ENCODE measurements around the gene C3orf22. TPM values are rescaled to one million over a fixed set of nuclear protein-coding genes. Genes with fewer than 3 reads are reported as not detected.

Gene C3orf22
- total and polyA plus RNA-seq, 9 of the 15 experiments (the other 6 are each of a cell fraction or from before 2014, with no cell fraction given): not detected

DNA sequence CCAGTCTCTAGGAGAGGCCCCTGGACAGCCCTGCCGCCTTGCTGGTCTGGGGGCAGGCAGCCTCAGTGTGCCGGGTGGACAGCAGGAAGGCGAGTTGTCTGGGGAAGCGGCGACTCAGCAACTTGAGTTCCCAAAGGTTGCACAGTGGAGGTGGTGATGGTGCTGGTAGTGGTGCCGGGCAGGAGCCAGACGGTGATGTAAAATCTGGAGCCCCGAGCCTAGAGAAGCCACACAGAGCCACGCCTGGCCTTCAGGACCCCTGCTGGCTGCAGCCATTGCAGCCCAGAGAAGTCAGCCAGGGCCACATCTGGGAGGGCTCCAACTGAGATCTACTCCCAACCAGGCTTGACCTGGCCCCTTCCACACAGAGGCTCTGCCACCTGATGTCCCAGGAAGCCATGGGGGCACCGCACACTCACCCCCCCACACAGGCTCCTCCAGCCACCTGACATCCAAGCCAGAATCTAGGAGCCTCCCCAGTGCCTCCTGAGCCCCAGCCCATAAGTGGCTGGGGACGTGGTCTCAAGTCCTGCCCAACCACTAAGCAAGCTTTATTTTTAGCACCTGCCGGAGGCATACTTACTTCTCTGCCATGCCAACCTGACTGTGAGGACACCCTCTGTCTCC is 8.8 kb downstream of the C3orf22 start (continued):
- TF ChIP-seq ZNF507 (tag; conservative IDR thresholded peaks at IDR 0.05) (no peak), ZNF347 (CRISPR knock-in tag; IDR thresholded peaks at IDR 0.05; ENCODE audit: low read depth) (no peak), HDGF (IDR thresholded peaks at IDR 0.05) (no peak), XRCC5 (IDR thresholded peaks at IDR 0.05; ENCODE audit: low read depth, low read length) (no peak), NR2C1 (IDR thresholded peaks at IDR 0.05) (no peak), NR2C1 (tag; IDR thresholded peaks at IDR 0.05) (no peak)

DNA sequence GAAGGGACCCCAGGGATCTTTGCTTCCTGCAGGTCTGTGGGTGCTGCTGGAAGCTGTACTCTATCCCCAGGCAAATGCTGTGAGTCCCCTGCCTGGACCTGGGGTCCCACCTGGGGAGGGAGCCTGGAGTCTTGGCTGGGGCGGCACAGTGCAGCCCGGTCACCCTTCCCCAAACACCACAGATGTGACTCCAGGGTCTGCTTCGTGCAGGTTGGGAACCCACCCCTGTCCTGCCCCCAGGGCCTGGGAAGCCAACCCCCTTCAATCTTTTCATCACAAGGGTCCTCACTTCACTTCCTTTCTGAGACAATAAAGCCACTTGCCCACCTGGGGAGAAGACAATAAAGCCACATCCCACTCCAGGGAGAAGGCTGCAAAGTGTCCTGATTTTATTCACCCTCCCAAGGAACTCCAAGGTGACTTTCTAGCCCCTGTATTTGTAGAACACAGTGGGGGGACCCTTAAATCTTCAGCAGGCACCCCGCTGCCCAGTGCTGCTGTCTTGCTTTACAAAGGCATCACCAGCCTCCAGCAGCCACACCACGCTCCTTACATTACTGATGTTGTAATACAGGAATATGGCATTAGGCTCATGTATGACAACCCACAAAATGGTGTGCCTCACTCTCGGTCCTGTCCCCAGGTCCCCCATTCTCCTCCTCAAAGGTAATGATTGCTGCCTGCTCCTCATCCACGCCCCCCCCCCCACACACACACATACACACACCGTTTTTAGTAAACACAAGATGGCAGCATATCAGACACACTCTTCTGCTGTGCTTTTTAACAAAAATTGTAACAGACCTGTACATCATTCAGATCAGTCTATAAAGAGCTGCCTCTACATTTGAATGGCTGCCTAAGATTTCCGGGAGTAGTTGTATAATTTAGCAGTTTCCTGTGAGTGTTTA is 9.9 kb downstream of the C3orf22 start:
- Histone ChIP-seq H3K9me1 (ENCODE audit: control insufficient read depth, insufficient read depth, low read length) (no peaks in the 10 kb centered on the region), H4K20me1 (replicated peaks; ENCODE audit: control insufficient read depth, insufficient read depth, low read length) (0 out of 2 replicates have a peak, but pooled peaks cover 4% of the 10 kb centered on the region), H3K27me3 (ENCODE audit: control insufficient read depth in 2 of 2, insufficient read depth in 2 of 2, low read length in 2 of 2) (peaks cover 0 to 54% of the 10 kb centered on the region in 2 experiments; a peak in 3 of 5 replicates), H3K4me2 (ENCODE audit: insufficient read depth, low read length) (no peak overlapping the region), H3K36me3 (ENCODE audit: control insufficient read depth, insufficient read depth, low read length) (no peaks in the 10 kb centered on the region), H3K9ac (ENCODE audit: insufficient read depth in 1 of 2, low read depth in 2 of 2, low read length in 2 of 2) (no peak overlapping the region), H3K4me3 (no peak overlapping the region), H3K9me3 (replicated peaks; ENCODE audit: control insufficient read depth, insufficient read depth, low read depth, low read length) (no peaks in the 10 kb centered on the region), H3K27ac (ENCODE audit: extremely low read depth, low read depth, low read length) (no peak overlapping the region), H3K4me1 (replicated peaks in 1 of 2; ENCODE audit: control insufficient read depth in 2 of 2, insufficient read depth in 2 of 2, low read length in 2 of 2) (no peaks in the 10 kb centered on the region), H2AFZ (ENCODE audit: low read depth, low read length) (no peak overlapping the region), H3K79me2 (ENCODE audit: control insufficient read depth, insufficient read depth, low read length) (no peaks in the 10 kb centered on the region)
- FAIRE-seq: no peak
- CTCF ChIA-PET (ENCODE audit: low intra/inter-chr PET ratio): no interaction called here
- no peak for ATAC-seq
- DNase-seq (ENCODE audit: extremely low read depth in 1 of 4, low spot score in 3 of 4): no peak
- WGBS (ENCODE audit: insufficient coverage, low coverage, missing lambda C conversion rate): 5% methylated on average over 7 of the region's 9 CpGs
- BruUV-seq (replicated peaks): no TSS peak
- in situ Hi-C loops (cut with MboI): no loop called here
- POLR2A ChIA-PET: no interaction called here
- intact Hi-C loops (cut with micrococcal nuclease): no loop called here
- TF ChIP-seq, protein P1, sequence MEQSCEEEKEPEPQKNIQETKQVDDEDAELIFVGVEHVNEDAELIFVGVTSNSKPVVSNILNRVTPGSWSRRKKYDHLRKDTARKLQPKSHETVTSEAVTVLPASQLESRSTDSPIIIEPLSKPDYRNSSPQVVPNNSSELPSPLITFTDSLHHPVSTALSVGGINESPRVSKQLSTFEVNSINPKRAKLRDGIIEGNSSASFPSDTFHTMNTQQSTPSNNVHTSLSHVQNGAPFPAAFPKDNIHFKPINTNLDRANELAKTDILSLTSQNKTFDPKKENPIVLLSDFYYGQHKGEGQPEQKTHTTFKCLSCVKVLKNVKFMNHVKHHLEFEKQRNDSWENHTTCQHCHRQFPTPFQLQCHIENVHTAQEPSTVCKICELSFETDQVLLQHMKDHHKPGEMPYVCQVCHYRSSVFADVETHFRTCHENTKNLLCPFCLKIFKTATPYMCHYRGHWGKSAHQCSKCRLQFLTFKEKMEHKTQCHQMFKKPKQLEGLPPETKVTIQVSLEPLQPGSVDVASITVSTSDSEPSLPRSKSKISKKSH (CRISPR knock-in tag; IDR thresholded peaks at IDR 0.05): no peak
- TF ChIP-seq, protein P2, sequence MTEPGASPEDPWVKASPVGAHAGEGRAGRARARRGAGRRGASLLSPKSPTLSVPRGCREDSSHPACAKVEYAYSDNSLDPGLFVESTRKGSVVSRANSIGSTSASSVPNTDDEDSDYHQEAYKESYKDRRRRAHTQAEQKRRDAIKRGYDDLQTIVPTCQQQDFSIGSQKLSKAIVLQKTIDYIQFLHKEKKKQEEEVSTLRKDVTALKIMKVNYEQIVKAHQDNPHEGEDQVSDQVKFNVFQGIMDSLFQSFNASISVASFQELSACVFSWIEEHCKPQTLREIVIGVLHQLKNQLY (CRISPR knock-in tag; conservative IDR thresholded peaks at IDR 0.05): no peak
- TF ChIP-seq POLR2A (conservative IDR thresholded peaks at IDR 0.05): no peak
- no peak for TF ChIP-seq TBL1XR1 (IDR thresholded peaks at IDR 0.05; ENCODE audit: low read length in 2 of 2)
- TF ChIP-seq RB1 (IDR thresholded peaks at IDR 0.05; ENCODE audit: low read depth): no peak
- no peak for TF ChIP-seq RERE (CRISPR knock-in tag; IDR thresholded peaks at IDR 0.05; ENCODE audit: borderline replicate concordance)

Measured in K562 (cell line).